RWPE2 (cell line): ENCODE results near the gene TMEM63B.

Experiments used
- ATAC-seq: fragments of 200-7000 bp; cut with Tn5 transposase; 3 replicates; pipeline ENCODE4 v1.9.1; 2021; ENCODE audit warnings: low read depth
- DNase-seq: peaks from one replicate; pipeline ENCODE4 v3.0.0-alpha.2; 2020; ENCODE audit warnings: low spot score
- H3K27ac ChIP-seq: fragments of 450-650 bp; 2 replicates; pipeline ENCODE4 v1.5.1; 2017; ENCODE audit warnings: mild to moderate bottlenecking; ENCODE audit not compliant: poor library complexity, severe bottlenecking
- H3K27me3 ChIP-seq: fragments of 250-450 bp; sonication (Bioruptor Pico); 2 replicates; pipeline ENCODE4 v1.5.1; 2021; ENCODE audit warnings: mild to moderate bottlenecking, moderate library complexity; ENCODE audit not compliant: insufficient read depth, poor library complexity, severe bottlenecking
- H3K36me3 ChIP-seq: fragments of 250-450 bp; sonication (Bioruptor Pico); 2 replicates; pipeline ENCODE4 v1.5.1; 2020; ENCODE audit warnings: low read depth, mild to moderate bottlenecking, moderate library complexity
- H3K4me1 ChIP-seq: fragments of 250-450 bp; sonication (Bioruptor Pico); 2 replicates; pipeline ENCODE4 v1.5.1; 2021; ENCODE audit warnings: mild to moderate bottlenecking, moderate library complexity; ENCODE audit not compliant: insufficient read depth, poor library complexity, severe bottlenecking
- H3K4me3 ChIP-seq: fragments of 250-450 bp; sonication (Bioruptor Pico); 2 replicates; pipeline ENCODE4 v1.5.1; 2021; ENCODE audit warnings: mild to moderate bottlenecking, moderate library complexity; ENCODE audit not compliant: severe bottlenecking
- H3K9me3 ChIP-seq: fragments of 250-450 bp; sonication (Bioruptor Pico); 2 replicates; pipeline ENCODE4 v1.5.1; 2021; ENCODE audit warnings: mild to moderate bottlenecking, moderate library complexity; ENCODE audit not compliant: severe bottlenecking
- CTCF ChIP-seq: fragments of 450-650 bp; IDR thresholded peaks from one replicate; pipeline ENCODE4 v1.5.1; 2017; ENCODE audit warnings: mild to moderate bottlenecking, moderate library complexity; ENCODE audit not compliant: poor library complexity, severe bottlenecking

The TMEM63B gene

DNA sequence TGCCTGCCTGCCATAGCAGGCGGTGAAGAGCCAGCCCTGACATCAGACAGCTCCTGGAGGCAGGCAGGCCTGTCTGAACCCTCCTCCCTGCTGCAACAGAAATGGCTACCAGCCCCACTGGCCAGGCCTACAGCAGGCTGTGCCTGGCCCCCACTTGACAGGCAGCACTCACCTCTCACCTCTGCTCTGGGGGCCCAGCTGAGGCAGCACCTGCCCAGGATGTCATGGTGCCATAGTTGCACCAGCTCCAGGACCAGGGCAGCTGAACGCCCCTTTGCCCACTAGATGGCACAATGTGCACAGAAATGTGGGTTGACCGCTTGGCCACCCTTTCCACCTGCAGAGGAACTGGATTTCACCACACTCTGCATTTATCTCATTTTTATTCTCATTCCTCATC lies 30.7 kb upstream of the TMEM63B start:
- TF ChIP-seq CTCF: peak; percentile 72
- ATAC-seq (peak; percentile 77), DNase-seq (no peak)
- H3K9me3 ChIP-seq: no peaks in the 10 kb centered on the region
- H3K4me3 ChIP-seq: no peak overlapping the region
- no peak overlapping the region for H3K27ac ChIP-seq
- H3K36me3 ChIP-seq: no peaks in the 10 kb centered on the region
- no peaks in the 10 kb centered on the region for H3K4me1 ChIP-seq
- H3K27me3 ChIP-seq: no peaks in the 10 kb centered on the region

- no peaks in the 10 kb centered on the region for H3K27me3 ChIP-seq
- H3K4me1 ChIP-seq: no peaks in the 10 kb centered on the region
- TF ChIP-seq CTCF: no peak
- no peak overlapping the region for H3K27ac ChIP-seq
- H3K9me3 ChIP-seq: no peaks in the 10 kb centered on the region
- no peak for ATAC-seq
- no peak overlapping the region for H3K4me3 ChIP-seq
- H3K36me3 ChIP-seq: no peaks in the 10 kb centered on the region
- no peak for DNase-seq
These were observed 29.5 kb upstream of the TMEM63B start for GRCh38 chr6:44097782-44098317.

- peaks cover 7% of the 10 kb centered on the region for H3K36me3 ChIP-seq
- no peak overlapping the region for H3K4me3 ChIP-seq
- no peaks in the 10 kb centered on the region for H3K27me3 ChIP-seq
- no peak for DNase-seq
- H3K4me1 ChIP-seq: no peaks in the 10 kb centered on the region
- ATAC-seq: no peak
- H3K9me3 ChIP-seq: no peaks in the 10 kb centered on the region
- H3K27ac ChIP-seq: no peak overlapping the region
- TF ChIP-seq CTCF: no peak
These were observed 28.2 kb upstream of the TMEM63B start for GRCh38 chr6:44099192-44099591.

DNA sequence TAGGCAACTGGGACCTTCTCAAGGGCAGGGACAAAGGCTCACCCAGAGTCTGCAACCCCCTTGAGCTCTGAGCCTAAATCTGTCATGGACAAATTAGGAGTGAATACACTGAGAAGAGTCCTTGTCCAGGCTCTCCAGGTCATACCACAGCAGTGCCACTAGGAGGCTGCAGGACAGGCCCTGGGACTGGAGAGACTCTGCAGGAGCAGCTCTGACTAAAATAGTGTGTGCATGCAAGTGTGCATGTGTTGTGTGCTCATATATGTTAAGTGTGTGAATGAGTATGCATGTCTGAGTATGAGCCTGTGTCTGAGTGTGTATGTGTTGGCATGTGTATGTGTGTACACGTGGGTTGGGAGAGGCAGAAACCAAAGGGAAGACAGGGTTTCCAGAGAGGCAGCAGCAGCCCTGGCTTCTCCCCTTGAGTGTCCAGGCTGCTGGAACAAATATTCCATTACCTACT lies 27.2 kb upstream of the TMEM63B start:
- TF ChIP-seq CTCF: peak; percentile 63
- H3K9me3 ChIP-seq: no peaks in the 10 kb centered on the region
- no peak overlapping the region for H3K4me3 ChIP-seq
- no peaks in the 10 kb centered on the region for H3K27me3 ChIP-seq
- no peak overlapping the region for H3K27ac ChIP-seq
- H3K36me3 ChIP-seq: peaks cover 16% of the 10 kb centered on the region
- ATAC-seq: peak; percentile 74
- H3K4me1 ChIP-seq: no peaks in the 10 kb centered on the region
- DNase-seq: no peak

DNA sequence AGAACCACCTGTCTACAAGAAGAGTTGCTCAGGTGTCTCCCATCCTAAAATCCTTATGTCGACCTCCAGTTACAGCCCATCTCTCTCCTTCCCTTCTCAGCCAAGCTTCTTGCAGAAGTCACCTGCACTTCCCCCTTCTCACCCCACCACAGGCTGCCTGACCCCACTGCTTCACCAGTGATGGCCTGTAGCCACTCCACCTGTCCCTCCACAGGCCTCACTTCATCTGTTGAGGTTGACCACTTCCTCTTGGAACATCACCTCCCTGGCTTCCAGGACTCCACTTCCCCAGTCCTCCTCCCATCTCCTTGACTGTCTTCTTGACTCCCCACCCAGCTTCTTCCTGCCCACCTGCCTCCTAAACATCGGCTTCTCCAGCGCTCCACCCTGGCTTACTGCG lies 25.5 kb upstream of the TMEM63B start:
- DNase-seq (no peak), ATAC-seq (no peak)
- Histone ChIP-seq H3K9me3 (no peaks in the 10 kb centered on the region), H3K36me3 (peaks cover 30% of the 10 kb centered on the region), H3K27ac (no peak overlapping the region), H3K4me3 (no peak overlapping the region), H3K4me1 (no peaks in the 10 kb centered on the region), H3K27me3 (no peaks in the 10 kb centered on the region)
- no peak for TF ChIP-seq CTCF
